ENCODE data around the gene SAXO2. TPM values are rescaled to one million over a fixed set of nuclear protein-coding genes. Genes with fewer than 3 reads are reported as not detected.
A peak's percentile ranks its signal among the peaks of the same experiment; 100 is the strongest.
"Not testable (repeated sequence)": the region's sequence is repeated elsewhere in the genome, so short reads cannot be mapped to it uniquely, and the experiment has no call there.

The SAXO2 gene
- total RNA-seq, 8 experiments from 2014 or later, result 0.76 to 13.6 (median 5.1) TPM

DNA sequence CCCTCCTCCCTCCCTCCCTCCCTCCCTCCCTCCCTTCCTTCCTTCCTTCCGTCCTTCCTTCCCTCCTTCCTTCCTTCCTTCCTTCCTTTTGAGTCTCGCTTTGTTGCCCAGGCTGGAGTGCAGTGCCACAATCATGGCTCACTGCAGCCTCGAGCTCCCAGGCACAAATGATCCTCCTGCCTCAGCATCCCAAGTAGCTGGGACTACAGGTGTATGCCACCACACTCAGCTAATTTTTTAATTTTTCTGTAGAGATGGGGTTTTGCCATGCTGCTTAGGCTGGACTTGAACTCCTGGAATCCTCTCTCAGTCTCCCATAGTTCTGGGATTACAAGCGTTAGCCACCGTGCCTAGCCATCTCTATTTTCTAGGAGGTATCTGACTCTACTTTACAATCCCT is 48.7 kb downstream of the SAXO2 start:
- 69 to 100% (median 100%) methylated on average over 1 to 3 of the region's 5 CpGs; no CpG with 5 or more reads in 2 of the 10 experiments for WGBS, 10 experiments
- H3K4me1 ChIP-seq (replicated peaks in 1 of 2); ATAC-seq (replicated peaks in 6 of 8); H3K4me3 ChIP-seq; H3K27ac ChIP-seq; in situ Hi-C loops (cut with MboI; ENCODE audit: low pct_unique_long_range_greater_than_20kb in 2 of 9, low sequenced_read_pairs in 9 of 9, unreplicated experiment in 9 of 9): not testable (repeated sequence)

DNA sequence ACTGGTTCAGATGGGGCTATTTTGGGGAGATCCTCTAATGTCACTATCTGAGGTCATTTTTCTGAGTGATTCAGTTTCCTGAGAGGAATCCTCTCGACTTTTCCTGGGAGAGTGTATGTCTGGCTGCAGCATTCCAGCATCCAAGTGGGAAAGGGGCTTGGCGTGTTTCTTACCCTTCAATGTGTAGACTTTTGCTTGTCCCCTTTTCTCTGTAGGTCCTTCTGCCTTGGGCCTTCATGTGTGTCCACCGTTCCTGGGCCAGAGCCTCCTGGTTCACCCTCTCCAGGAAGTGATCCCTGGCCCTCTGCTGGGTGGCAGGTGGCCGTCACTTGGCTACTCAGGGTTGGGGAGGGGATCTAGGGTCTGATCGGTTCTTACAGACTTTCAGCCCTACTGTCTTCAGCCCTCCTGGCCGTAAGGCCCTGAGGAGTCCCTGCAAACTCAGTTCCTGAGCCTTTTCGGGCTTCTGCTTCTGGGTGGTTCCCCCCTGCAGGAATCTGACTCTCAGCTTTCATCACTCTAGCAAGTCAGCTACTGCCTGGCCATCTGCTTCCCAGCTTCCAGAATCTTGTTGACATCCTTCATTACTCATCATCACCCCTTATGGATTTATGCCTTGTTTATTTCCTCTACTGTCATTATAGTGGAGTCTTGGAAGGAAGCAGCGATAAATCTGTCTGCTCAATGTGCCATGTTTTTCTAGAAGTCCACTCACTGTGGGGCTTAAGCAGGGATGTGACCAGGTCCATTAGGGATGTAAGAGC is 50.1 kb downstream of the SAXO2 start:
- Histone ChIP-seq H3K4me1 (replicated peaks in 1 of 2) (no peaks in the 10 kb centered on the region), H3K27ac (no peak overlapping the region), H3K4me3 (no peak overlapping the region)
- ATAC-seq (replicated peaks in 6 of 8), result peak in 7 of 8 experiments; percentile 43 to 95 (median 78)
- in situ Hi-C loops (cut with MboI; ENCODE audit: low pct_unique_long_range_greater_than_20kb in 2 of 9, low sequenced_read_pairs in 9 of 9, unreplicated experiment in 9 of 9), result no loop called here
- 17 to 85% (median 54%) methylated on average over 1 to 7 of the region's 8 CpGs; no CpG with 5 or more reads in 5 of the 10 experiments for WGBS, 10 experiments

- H3K4me3 ChIP-seq, result no peak overlapping the region
- ATAC-seq (replicated peaks in 6 of 8), result no peak
- WGBS, 10 experiments, result 50 to 100% (median 80%) methylated on average over 1 to 2 of the region's 2 CpGs; no CpG with 5 or more reads in 7 of the 10 experiments
- no peaks in the 10 kb centered on the region for H3K4me1 ChIP-seq (replicated peaks in 1 of 2)
- in situ Hi-C loops (cut with MboI; ENCODE audit: low pct_unique_long_range_greater_than_20kb in 2 of 9, low sequenced_read_pairs in 9 of 9, unreplicated experiment in 9 of 9), result no loop called here
- no peak overlapping the region for H3K27ac ChIP-seq
These were observed 50.8 kb downstream of the SAXO2 start for GRCh38 chr15:82313446-82313845.

- H3K4me1 ChIP-seq (replicated peaks in 1 of 2); H3K4me3 ChIP-seq; in situ Hi-C loops (cut with MboI; ENCODE audit: low pct_unique_long_range_greater_than_20kb in 2 of 9, low sequenced_read_pairs in 9 of 9, unreplicated experiment in 9 of 9); H3K27ac ChIP-seq; ATAC-seq (replicated peaks in 6 of 8): not testable (repeated sequence)
- 60 to 94% (median 75%) methylated on average over 1 to 5 of the region's 21 CpGs; no CpG with 5 or more reads in 6 of the 10 experiments for WGBS, 10 experiments
These were observed 51.5 kb downstream of the SAXO2 start for GRCh38 chr15:82313951-82314768.

DNA sequence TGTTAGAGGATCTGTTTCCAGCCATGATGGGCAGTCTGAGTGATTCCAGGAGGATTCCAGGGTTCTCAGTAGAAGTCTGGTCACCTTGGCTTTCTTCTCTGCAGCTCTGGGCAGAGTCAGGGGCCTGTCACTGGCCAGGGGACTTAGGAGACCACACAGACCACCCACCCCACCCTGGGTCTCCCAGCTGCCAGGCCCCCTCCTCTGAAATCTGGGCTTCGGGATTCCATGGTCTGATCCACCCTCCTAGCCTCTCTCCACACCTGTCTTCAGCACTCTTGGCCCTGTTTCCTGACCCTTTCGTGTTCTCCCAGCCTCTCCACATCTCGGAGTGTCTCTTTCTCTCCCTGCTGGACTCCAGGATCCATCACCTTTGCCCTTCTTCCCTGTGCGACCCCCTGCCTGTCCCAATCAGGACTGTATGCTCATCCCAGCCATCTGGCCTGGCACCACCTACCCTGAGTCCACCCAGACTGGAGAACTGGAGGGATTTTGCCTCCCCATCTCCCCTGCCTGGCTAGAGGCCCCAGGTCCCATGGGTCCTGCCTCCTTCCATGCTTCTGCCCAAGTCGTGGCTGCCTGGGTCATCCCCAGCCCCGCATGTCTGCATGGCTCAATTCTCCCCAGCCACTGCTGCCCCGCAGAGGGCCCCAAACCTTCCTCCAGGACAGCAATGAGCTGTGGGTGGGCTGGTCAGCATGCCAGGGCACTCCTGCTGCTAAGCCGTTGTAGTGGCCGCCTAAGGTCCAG is 52.3 kb downstream of the SAXO2 start:
- Histone ChIP-seq H3K4me3 (no peak overlapping the region), H3K4me1 (replicated peaks in 1 of 2) (no peaks in the 10 kb centered on the region), H3K27ac (no peak overlapping the region)
- 60 to 82% (median 70%) methylated on average over 1 to 4 of the region's 9 CpGs; no CpG with 5 or more reads in 7 of the 10 experiments for WGBS, 10 experiments
- ATAC-seq (replicated peaks in 6 of 8), result no peak
- in situ Hi-C loops (cut with MboI; ENCODE audit: low pct_unique_long_range_greater_than_20kb in 2 of 9, low sequenced_read_pairs in 9 of 9, unreplicated experiment in 9 of 9), result no loop called here

- ATAC-seq (replicated peaks in 6 of 8), result no peak
- in situ Hi-C loops (cut with MboI; ENCODE audit: low pct_unique_long_range_greater_than_20kb in 2 of 9, low sequenced_read_pairs in 9 of 9, unreplicated experiment in 9 of 9), result no loop called here
These were observed 53.1 kb downstream of the SAXO2 start for GRCh38 chr15:82315519-82316246.

GRCh38 chr15:82316247-82317090 is 53.9 kb downstream of the SAXO2 start:
- no CpG with 5 or more reads among the region's 23 CpGs for WGBS, 10 experiments
- in situ Hi-C loops (cut with MboI; ENCODE audit: low pct_unique_long_range_greater_than_20kb in 2 of 9, low sequenced_read_pairs in 9 of 9, unreplicated experiment in 9 of 9); H3K4me1 ChIP-seq (replicated peaks in 1 of 2); ATAC-seq (replicated peaks in 6 of 8); H3K4me3 ChIP-seq; H3K27ac ChIP-seq: not testable (repeated sequence)

More at GRCh38 chr15:82315519-82316246, 53.1 kb downstream of the SAXO2 start:
- H3K27ac ChIP-seq, result no peak overlapping the region
- no peak overlapping the region for H3K4me3 ChIP-seq
- no peaks in the 10 kb centered on the region for H3K4me1 ChIP-seq (replicated peaks in 1 of 2)
- WGBS, 10 experiments, result 20 to 85% (median 83%) methylated on average over 1 to 10 of the region's 24 CpGs; no CpG with 5 or more reads in 6 of the 10 experiments

GRCh38 chr15:82317091-82317489 is 54.5 kb downstream of the SAXO2 start:
- Histone ChIP-seq H3K27ac (no peak overlapping the region), H3K4me1 (replicated peaks in 1 of 2) (no peaks in the 10 kb centered on the region), H3K4me3 (no peak overlapping the region)
- ATAC-seq (replicated peaks in 6 of 8), result no peak
- 60 to 100% (median 80%) methylated on average over 1 of the region's 12 CpGs; no CpG with 5 or more reads in 7 of the 10 experiments for WGBS, 10 experiments
- in situ Hi-C loops (cut with MboI; ENCODE audit: low pct_unique_long_range_greater_than_20kb in 2 of 9, low sequenced_read_pairs in 9 of 9, unreplicated experiment in 9 of 9), result no loop called here

GRCh38 chr15:82317516-82317915 is 54.9 kb downstream of the SAXO2 start:
- ATAC-seq (replicated peaks in 6 of 8); H3K4me3 ChIP-seq; H3K27ac ChIP-seq; in situ Hi-C loops (cut with MboI; ENCODE audit: low pct_unique_long_range_greater_than_20kb in 2 of 9, low sequenced_read_pairs in 9 of 9, unreplicated experiment in 9 of 9); H3K4me1 ChIP-seq (replicated peaks in 1 of 2): not testable (repeated sequence)
- 84 to 100% (median 92%) methylated on average over 1 to 4 of the region's 7 CpGs; no CpG with 5 or more reads in 6 of the 10 experiments for WGBS, 10 experiments

DNA sequence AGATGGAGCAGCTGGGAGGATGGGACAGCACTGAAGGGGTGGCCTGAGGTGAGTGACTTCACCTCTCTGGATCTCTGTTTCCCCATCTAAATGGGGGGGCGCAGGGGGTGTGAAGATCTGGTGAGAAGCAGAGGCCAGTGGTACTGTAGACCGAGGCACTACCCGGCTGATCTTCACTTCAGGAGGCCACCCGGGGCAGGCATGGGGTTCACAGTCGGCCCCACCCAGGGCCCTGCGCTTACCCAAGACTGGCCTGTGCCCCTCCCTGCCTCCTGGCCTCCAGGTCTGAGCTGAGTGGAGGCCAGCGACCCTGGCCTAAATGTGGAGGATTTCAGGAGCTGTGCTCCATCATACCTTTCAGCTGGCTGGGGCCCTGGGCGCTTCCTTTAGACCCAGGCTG is 55.7 kb downstream of the SAXO2 start:
- 100% methylated on average over 2 of the region's 8 CpGs; no CpG with 5 or more reads in 9 of the 10 experiments for WGBS, 10 experiments
- H3K27ac ChIP-seq; in situ Hi-C loops (cut with MboI; ENCODE audit: low pct_unique_long_range_greater_than_20kb in 2 of 9, low sequenced_read_pairs in 9 of 9, unreplicated experiment in 9 of 9); H3K4me3 ChIP-seq; H3K4me1 ChIP-seq (replicated peaks in 1 of 2); ATAC-seq (replicated peaks in 6 of 8): not testable (repeated sequence)

- ATAC-seq (replicated peaks in 6 of 8); H3K4me1 ChIP-seq (replicated peaks in 1 of 2); H3K27ac ChIP-seq; H3K4me3 ChIP-seq; in situ Hi-C loops (cut with MboI; ENCODE audit: low pct_unique_long_range_greater_than_20kb in 2 of 9, low sequenced_read_pairs in 9 of 9, unreplicated experiment in 9 of 9): not testable (repeated sequence)
- WGBS, 10 experiments, result no CpG with 5 or more reads among the region's 19 CpGs
These were observed 57.1 kb downstream of the SAXO2 start for GRCh38 chr15:82319522-82320278.
